GM23338 (cell line): ENCODE data around the gene RAC2.

Experiments used
- CTCF ChIP-seq, 2 experiments: fragments of 200-600 bp in 1 of 2; sonication (generic) in 1 of 2; conservative IDR thresholded peaks; 2 replicates each; pipeline versions ENCODE4 v1.5.1 to v1.6.1; 2016 to 2017; ENCODE audit warnings: antibody characterized with exemption in 2 of 2, low read depth in 2 of 2, mild to moderate bottlenecking in 2 of 2, moderate library complexity in 1 of 2
- ETS1 ChIP-seq: IDR thresholded peaks from 2 replicates; pipeline ENCODE4 v1.6.1; 2016; ENCODE audit warnings: antibody characterized with exemption
- REST ChIP-seq: IDR thresholded peaks from one replicate; pipeline ENCODE4 v1.6.1; 2018; ENCODE audit warnings: antibody characterized with exemption; ENCODE audit not compliant: unreplicated experiment
- ZNF114 ChIP-seq: fragments of 250-450 bp; sonication (Bioruptor Pico); IDR thresholded peaks from 2 replicates; pipeline ENCODE4 v1.5.0; 2020; ENCODE audit warnings: mild to moderate bottlenecking, moderate library complexity
- ZNF462 ChIP-seq: fragments of 250-450 bp; sonication (Bioruptor Pico); IDR thresholded peaks from 2 replicates; pipeline ENCODE4 v1.5.0; 2020; ENCODE audit warnings: mild to moderate bottlenecking, moderate library complexity

GRCh38 chr22:37263966-37264887, 20.2 kb upstream of the RAC2 start:
- TF ChIP-seq CTCF (conservative IDR thresholded peaks at IDR 0.05; ENCODE audit: low read depth in 2 of 2) (no peak), ZNF114 (CRISPR knock-in tag) (no peak), REST (no peak), ETS1 (no peak), ZNF462 (CRISPR knock-in tag) (no peak)
